OCI-LY7 (cell line): Measurements from ENCODE around the gene UBE2G2. TPM values are rescaled to one million over a fixed set of nuclear protein-coding genes. Genes with fewer than 3 reads are reported as not detected.

Experiments used
- BruUV-seq: library from RNA; stranded (reverse); fragments of 400-500 nt; replicated peaks from 2 replicates; lab custom pipeline; 2021; lab: Mats Ljungman, UMichigan
- CTCF ChIA-PET: fragments of 300-600 bp; sonication (Branson Sonifier 250); formaldehyde crosslinking; loops from one replicate; lab custom pipeline; 2022; ENCODE audit warnings: antibody characterized with exemption; ENCODE audit not compliant: unreplicated experiment; lab: Charles Lee
- POLR2A ChIA-PET: fragments of 300-600 bp; sonication (Branson Sonifier 250); formaldehyde crosslinking; loops from one replicate; lab custom pipeline; 2022; ENCODE audit warnings: antibody characterized with exemption; lab: Charles Lee
- DNase-seq: peaks from one replicate; pipeline ENCODE4 v3.0.0-alpha.2; 2015; ENCODE audit warnings: low spot score
- H2AFZ ChIP-seq: fragments of 200-600 bp; sonication (generic), shearing (Covaris generic); 2 replicates; pipeline ENCODE4 v1.6.1; 2014; ENCODE audit warnings: mild to moderate bottlenecking, antibody characterized with exemption, low read length, moderate library complexity
- H3K27ac ChIP-seq: fragments of 200-600 bp; sonication (generic); 2 replicates; pipeline ENCODE4 v1.5.1; 2014; ENCODE audit warnings: mixed run types, low read depth, mild to moderate bottlenecking, moderate library complexity, low read length, inconsistent platforms; ENCODE audit not compliant: poor library complexity, severe bottlenecking
- H3K36me3 ChIP-seq: fragments of 200-600 bp; sonication (generic); 2 replicates; pipeline ENCODE4 v1.6.1; 2014; ENCODE audit warnings: mild to moderate bottlenecking, antibody characterized with exemption, low read length, moderate library complexity, mixed read lengths; ENCODE audit not compliant: insufficient read depth
- H3K4me1 ChIP-seq: fragments of 200-600 bp; sonication (generic); 2 replicates; pipeline ENCODE4 v1.5.1; 2014; ENCODE audit warnings: mild to moderate bottlenecking, low read length; ENCODE audit not compliant: insufficient read depth, poor library complexity, severe bottlenecking
- H3K4me2 ChIP-seq: fragments of 200-600 bp; sonication (generic); 2 replicates; pipeline ENCODE4 v1.6.1; 2014; ENCODE audit warnings: mild to moderate bottlenecking, low read length
- H3K4me3 ChIP-seq: fragments of 200-600 bp; sonication (generic); 2 replicates; pipeline ENCODE4 v1.5.1; 2014; ENCODE audit warnings: mild to moderate bottlenecking, low read depth, low read length; ENCODE audit not compliant: poor library complexity, severe bottlenecking
- H3K79me2 ChIP-seq: fragments of 200-600 bp; sonication (generic); 2 replicates; pipeline ENCODE4 v1.6.1; 2016; ENCODE audit warnings: low read depth, mild to moderate bottlenecking, low read length, moderate library complexity, mixed read lengths; ENCODE audit not compliant: insufficient read depth
- H3K9me2 ChIP-seq: fragments of 200-600 bp; sonication (generic); 2 replicates; pipeline ENCODE4 v1.6.1; 2016; ENCODE audit warnings: mild to moderate bottlenecking, low read length, mixed read lengths; ENCODE audit not compliant: insufficient read depth
- H3K9me3 ChIP-seq: fragments of 200-600 bp; sonication (generic); 2 replicates; pipeline ENCODE4 v1.6.1; 2014; ENCODE audit warnings: mild to moderate bottlenecking, mixed run types, low read length, mixed read lengths
- H4K20me1 ChIP-seq: fragments of 200-600 bp; sonication (generic); 2 replicates; pipeline ENCODE4 v1.6.1; 2014; ENCODE audit warnings: mild to moderate bottlenecking, antibody characterized with exemption, low read length, moderate library complexity, mixed read lengths; ENCODE audit not compliant: insufficient read depth
- EZH2phosphoT487 ChIP-seq: fragments of 200-600 bp; sonication (generic); IDR thresholded peaks from 2 replicates; pipeline ENCODE4 v1.6.1; 2018; ENCODE audit warnings: low read depth, borderline replicate concordance, mild to moderate bottlenecking, mixed run types, antibody characterized with exemption, low read length, moderate library complexity, mixed read lengths
- intact Hi-C: fragments of 100-400 bp; cut with micrococcal nuclease; formaldehyde crosslinking; loops from one replicate; pipeline ENCODE4 v1.10.0; 2022; ENCODE audit not compliant: unreplicated experiment
- total RNA-seq, 2 experiments: library from RNA; depleted of rRNA in 1 of 2; stranded (reverse); fragments of >200 nt in 1 of 2; shearing (Covaris generic) in 1 of 2; gene quantifications; 2 replicates each; pipeline ENCODE4 v1.2.3, GENCODE V29; 2014 to 2022
- TF ChIP-seq, protein P1 (sequence below): fragments of 200-600 bp; sonication (generic); conservative IDR thresholded peaks from 2 replicates; pipeline ENCODE4 v1.5.1; 2014; ENCODE audit warnings: mild to moderate bottlenecking, antibody characterized with exemption, low read length, moderate library complexity, mixed read lengths

Gene UBE2G2
- total RNA-seq, 2 experiments from 2014 or later = 104 to 141 TPM

DNA sequence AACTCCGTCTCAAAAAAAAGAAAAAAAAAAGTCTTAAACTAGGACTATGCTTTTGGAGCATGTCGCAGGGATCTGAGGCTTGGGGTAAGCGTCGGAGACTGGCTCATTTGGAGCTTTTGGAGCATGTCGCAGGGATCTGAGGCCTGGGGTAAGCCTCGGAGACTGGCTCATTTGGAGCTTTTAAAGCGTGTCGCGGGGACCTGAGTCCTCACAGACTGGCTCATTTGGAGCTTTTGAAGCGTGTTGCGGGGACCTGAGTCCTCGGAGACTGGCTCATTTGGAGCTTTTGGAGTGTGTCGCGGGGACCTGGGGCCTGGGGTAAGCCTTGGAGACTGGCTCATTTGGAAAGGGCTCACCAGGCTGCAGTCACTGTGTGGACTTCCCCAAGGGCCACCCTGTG, 76.7 kb downstream of the UBE2G2 start:
- no peaks in the 10 kb centered on the region for H3K4me1 ChIP-seq
- no peaks in the 10 kb centered on the region for H3K79me2 ChIP-seq
- POLR2A ChIA-PET = no interaction called here
- no peak overlapping the region for H3K27ac ChIP-seq
- intact Hi-C loops = no loop called here
- no peak overlapping the region for H3K4me3 ChIP-seq
- no peak overlapping the region for H3K4me2 ChIP-seq
- no TSS peak for BruUV-seq
- no peaks in the 10 kb centered on the region for H3K9me2 ChIP-seq
- DNase-seq = no peak
- no peaks in the 10 kb centered on the region for H4K20me1 ChIP-seq
- TF ChIP-seq EZH2phosphoT487 = no peak
- TF ChIP-seq, protein P1, sequence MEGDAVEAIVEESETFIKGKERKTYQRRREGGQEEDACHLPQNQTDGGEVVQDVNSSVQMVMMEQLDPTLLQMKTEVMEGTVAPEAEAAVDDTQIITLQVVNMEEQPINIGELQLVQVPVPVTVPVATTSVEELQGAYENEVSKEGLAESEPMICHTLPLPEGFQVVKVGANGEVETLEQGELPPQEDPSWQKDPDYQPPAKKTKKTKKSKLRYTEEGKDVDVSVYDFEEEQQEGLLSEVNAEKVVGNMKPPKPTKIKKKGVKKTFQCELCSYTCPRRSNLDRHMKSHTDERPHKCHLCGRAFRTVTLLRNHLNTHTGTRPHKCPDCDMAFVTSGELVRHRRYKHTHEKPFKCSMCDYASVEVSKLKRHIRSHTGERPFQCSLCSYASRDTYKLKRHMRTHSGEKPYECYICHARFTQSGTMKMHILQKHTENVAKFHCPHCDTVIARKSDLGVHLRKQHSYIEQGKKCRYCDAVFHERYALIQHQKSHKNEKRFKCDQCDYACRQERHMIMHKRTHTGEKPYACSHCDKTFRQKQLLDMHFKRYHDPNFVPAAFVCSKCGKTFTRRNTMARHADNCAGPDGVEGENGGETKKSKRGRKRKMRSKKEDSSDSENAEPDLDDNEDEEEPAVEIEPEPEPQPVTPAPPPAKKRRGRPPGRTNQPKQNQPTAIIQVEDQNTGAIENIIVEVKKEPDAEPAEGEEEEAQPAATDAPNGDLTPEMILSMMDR = no peak
- CTCF ChIA-PET = interaction anchor here (0.6 kb wide), 1 partner anchor 399 kb away, joined by 5 read pairs; no protein-coding TSS in a partner anchor
- no peaks in the 10 kb centered on the region for H3K9me3 ChIP-seq
- no peaks in the 10 kb centered on the region for H3K36me3 ChIP-seq
- no peak overlapping the region for H2AFZ ChIP-seq

DNA sequence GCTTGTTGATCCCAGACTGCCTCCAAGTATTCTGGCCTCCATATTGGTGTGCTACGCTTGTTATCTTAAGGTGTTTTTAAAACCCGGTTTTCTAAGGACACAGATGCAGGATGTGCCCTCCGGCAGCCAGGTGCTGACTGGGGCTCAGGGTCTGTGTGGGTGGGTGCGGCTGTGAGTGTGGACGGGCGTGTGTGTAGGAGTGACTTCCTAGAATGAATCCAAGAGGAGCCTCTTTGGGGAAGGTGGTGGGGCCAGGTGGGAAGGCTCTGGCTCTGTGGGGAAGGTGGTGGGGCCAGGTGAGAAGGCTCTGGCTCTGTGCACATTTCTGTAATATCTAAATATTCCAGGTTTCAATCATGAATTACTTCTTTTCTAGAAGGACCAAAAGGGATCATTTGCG, 77.4 kb downstream of the UBE2G2 start:
- intact Hi-C loops = no loop called here
- POLR2A ChIA-PET = no interaction called here
- no TSS peak for BruUV-seq

More for the DNA sequence above, 77.4 kb downstream of the UBE2G2 start:
- no peak for TF ChIP-seq EZH2phosphoT487
- TF ChIP-seq, protein P1 = no peak
- Histone ChIP-seq H3K27ac (no peak overlapping the region), H3K9me3 (no peaks in the 10 kb centered on the region), H4K20me1 (no peaks in the 10 kb centered on the region), H3K9me2 (no peaks in the 10 kb centered on the region), H3K4me2 (no peak overlapping the region), H3K79me2 (no peaks in the 10 kb centered on the region), H2AFZ (no peak overlapping the region), H3K36me3 (no peaks in the 10 kb centered on the region), H3K4me1 (no peaks in the 10 kb centered on the region), H3K4me3 (no peak overlapping the region)
- CTCF ChIA-PET = no interaction called here
- no peak for DNase-seq
